Right atrium auricular region (tissue), 2 donors: ENCODE results near the gene SPON1. TPM values are rescaled to one million over a fixed set of nuclear protein-coding genes. Genes with fewer than 3 reads are reported as not detected.
"Not testable (repeated sequence)": the region's sequence is repeated elsewhere in the genome, so short reads cannot be mapped to it uniquely, and the experiment has no call there.

Source experiments
- DNase-seq: peaks from one replicate; pipeline ENCODE4 v3.0.0-alpha.2; 2019; ENCODE audit warnings: low spot score
- H3K27ac ChIP-seq, 2 donors: fragments of 200-600 bp; sonication (generic); 1 replicate in 1 of 2; 2 replicates in 1 of 2; pipeline ENCODE4 v1.5.1; 2016 to 2019
- H3K27me3 ChIP-seq, 2 donors: fragments of 200-600 bp; sonication (generic); one replicate each; pipeline versions ENCODE4 v1.5.1 to v1.6.0; 2017 to 2019
- H3K36me3 ChIP-seq: fragments of 200-600 bp; sonication (generic); one replicate; pipeline ENCODE4 v1.5.1; 2016
- H3K4me1 ChIP-seq, 2 donors: fragments of 200-600 bp; sonication (generic); one replicate each; pipeline versions ENCODE4 v1.5.1 to v1.6.0; 2017 to 2019
- H3K4me3 ChIP-seq, 2 donors: fragments of 200-600 bp; sonication (generic); 1 replicate in 1 of 2; 2 replicates in 1 of 2; pipeline ENCODE4 v1.5.1; 2017 to 2019; ENCODE audit warnings: mild to moderate bottlenecking in 1 of 2, moderate library complexity in 1 of 2
- H3K9me3 ChIP-seq, 2 donors: fragments of 200-600 bp; sonication (generic); one replicate each; pipeline ENCODE4 v1.5.1; 2019
- total RNA-seq, 2 donors: library from RNA; depleted of rRNA; stranded (reverse); fragments of >200 nt; gene quantifications; one replicate each; pipeline ENCODE4 v1.1.0, GENCODE V29; 2016
- TF ChIP-seq, protein P1 (sequence below), 2 donors: fragments of 200-600 bp; sonication (generic); IDR thresholded peaks; one replicate each; pipeline ENCODE4 v1.5.1; 2019; ENCODE audit warnings: antibody characterized with exemption in 2 of 2

The SPON1 gene
- total RNA-seq, 2 donors from 2014 or later, result 22.8 to 27.0 TPM

DNA sequence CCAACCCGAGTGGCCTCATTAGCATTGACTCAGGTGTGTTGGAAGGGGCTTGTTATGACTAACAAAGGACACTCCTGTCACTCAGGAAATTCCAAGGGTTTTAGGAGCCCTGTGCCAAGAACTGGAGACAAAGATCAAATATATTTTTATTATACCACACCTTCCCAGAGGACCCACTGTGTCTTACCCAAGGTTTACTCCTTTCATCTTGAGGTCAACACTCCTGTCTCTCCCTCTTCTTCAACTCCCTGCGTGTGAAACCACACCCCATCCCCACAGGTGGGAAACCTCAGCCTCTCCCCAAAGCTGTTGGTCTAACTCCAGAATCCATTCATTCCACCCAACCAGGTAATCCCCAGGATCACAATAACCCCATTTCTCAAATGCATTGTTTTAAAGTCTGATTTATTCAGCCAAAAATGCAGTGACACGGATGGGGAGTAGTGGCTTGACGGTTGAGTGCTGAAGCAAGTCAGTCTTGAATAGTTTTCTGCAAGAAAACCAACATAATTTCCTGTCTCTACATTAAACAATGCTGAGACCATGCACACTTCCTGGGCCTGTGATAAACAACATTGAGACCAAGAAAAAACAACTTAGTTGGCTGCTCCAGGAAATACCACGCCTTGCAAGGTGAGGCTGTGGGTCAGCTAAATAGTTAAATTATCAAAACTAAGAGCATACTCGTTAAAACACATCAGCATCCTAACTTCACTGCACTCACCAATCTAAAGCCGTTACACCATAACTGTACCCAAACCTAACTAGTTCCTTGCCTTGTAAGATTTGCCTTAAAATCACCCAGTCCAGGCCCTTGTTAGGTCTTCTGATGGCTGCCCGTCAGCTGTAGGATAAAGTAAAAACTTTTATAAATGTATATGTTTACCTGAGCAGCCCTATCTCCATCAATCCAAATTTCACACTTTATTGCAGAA lies 38.5 kb upstream of the SPON1 start:
- H3K27ac ChIP-seq, result no peak overlapping the region
- TF ChIP-seq, protein P1, sequence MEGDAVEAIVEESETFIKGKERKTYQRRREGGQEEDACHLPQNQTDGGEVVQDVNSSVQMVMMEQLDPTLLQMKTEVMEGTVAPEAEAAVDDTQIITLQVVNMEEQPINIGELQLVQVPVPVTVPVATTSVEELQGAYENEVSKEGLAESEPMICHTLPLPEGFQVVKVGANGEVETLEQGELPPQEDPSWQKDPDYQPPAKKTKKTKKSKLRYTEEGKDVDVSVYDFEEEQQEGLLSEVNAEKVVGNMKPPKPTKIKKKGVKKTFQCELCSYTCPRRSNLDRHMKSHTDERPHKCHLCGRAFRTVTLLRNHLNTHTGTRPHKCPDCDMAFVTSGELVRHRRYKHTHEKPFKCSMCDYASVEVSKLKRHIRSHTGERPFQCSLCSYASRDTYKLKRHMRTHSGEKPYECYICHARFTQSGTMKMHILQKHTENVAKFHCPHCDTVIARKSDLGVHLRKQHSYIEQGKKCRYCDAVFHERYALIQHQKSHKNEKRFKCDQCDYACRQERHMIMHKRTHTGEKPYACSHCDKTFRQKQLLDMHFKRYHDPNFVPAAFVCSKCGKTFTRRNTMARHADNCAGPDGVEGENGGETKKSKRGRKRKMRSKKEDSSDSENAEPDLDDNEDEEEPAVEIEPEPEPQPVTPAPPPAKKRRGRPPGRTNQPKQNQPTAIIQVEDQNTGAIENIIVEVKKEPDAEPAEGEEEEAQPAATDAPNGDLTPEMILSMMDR (IDR thresholded peaks at IDR 0.05), result no peak
- no peak overlapping the region for H3K4me3 ChIP-seq
- no peak for DNase-seq
- no peaks in the 10 kb centered on the region for H3K4me1 ChIP-seq
- no peaks in the 10 kb centered on the region for H3K36me3 ChIP-seq
- no peaks in the 10 kb centered on the region for H3K9me3 ChIP-seq
- no peaks in the 10 kb centered on the region for H3K27me3 ChIP-seq

DNA sequence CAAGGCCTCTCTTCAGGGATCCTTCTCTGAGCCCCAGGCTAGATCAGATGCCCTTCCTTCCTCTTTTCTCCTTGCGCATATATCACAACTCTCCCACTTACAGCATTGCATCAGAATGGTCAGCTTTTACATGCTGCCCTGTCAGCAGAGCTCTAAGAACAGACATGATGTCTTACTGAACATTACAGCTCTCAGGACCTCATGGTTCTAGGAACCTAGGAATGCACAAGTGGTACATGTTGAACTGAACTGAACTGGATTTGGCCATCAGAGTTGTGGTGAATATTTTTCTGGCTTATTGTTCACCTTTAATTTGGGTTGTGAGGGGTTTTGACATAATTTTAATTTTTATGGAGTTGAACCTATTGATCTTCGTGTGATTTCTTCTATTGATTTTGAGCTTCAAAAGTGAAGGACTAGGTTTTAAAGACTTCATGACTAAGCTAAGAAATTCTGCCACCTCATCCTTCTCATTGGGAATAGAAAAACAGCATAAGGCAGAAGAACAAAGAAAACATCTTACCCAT lies 37.7 kb upstream of the SPON1 start:
- DNase-seq, result no peak
- Histone ChIP-seq H3K27ac (no peak overlapping the region), H3K36me3 (no peaks in the 10 kb centered on the region)

DNA sequence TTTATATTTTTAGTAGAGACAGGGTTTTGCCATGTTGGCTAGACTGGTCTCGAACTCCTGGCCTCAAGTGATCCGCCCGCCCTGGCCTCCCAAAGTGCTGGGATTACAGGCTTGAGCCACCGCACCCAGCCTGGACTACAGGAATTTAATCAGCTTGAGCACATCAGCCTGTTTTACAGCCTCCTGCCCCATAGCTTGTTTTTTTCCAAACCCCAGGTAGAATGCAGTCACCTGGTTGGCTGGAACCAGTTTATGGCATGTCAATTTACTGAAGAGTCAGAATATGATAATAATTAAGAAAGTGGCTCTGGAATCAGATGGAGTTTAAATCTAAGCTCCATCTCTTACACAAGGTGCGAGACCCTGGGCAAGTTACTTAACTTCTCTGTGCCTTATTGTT lies 36.2 kb upstream of the SPON1 start:
- not testable (repeated sequence) for H3K27me3 ChIP-seq, H3K36me3 ChIP-seq, H3K27ac ChIP-seq, H3K4me3 ChIP-seq, DNase-seq, H3K9me3 ChIP-seq, H3K4me1 ChIP-seq

More for the DNA sequence above, 37.7 kb upstream of the SPON1 start:
- H3K4me3 ChIP-seq, result no peak overlapping the region
- TF ChIP-seq, protein P1 (IDR thresholded peaks at IDR 0.05), result no peak
- H3K4me1 ChIP-seq, result peaks cover 0 to 5% of the 10 kb centered on the region in 2 donors
- no peaks in the 10 kb centered on the region for H3K9me3 ChIP-seq
- H3K27me3 ChIP-seq, result no peaks in the 10 kb centered on the region

DNA sequence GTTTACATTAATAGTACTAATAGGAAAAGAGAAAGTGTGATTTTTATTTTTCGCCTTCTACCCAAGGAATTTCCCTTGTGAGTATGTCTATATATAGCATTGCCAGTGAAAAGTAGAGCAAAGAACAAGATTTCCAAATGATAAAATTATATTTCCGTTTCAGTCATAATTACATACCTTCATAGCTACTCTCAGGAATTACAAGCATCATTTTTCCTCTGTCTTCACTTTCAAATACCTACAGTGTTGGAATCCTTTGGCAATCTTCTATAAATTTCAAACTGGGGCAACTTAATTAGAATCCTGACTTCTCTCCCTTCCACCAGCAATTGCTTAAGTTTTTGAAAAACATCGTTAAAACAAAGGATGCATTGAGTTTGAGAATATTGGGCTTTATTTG lies 35.5 kb upstream of the SPON1 start:
- no peaks in the 10 kb centered on the region for H3K36me3 ChIP-seq
- TF ChIP-seq, protein P1 (IDR thresholded peaks at IDR 0.05), result no peak
- no peak overlapping the region for H3K27ac ChIP-seq
- H3K4me1 ChIP-seq, result peaks cover 0 to 5% of the 10 kb centered on the region in 2 donors
- H3K9me3 ChIP-seq, result no peaks in the 10 kb centered on the region
- no peak overlapping the region for H3K4me3 ChIP-seq
- DNase-seq, result no peak
- no peaks in the 10 kb centered on the region for H3K27me3 ChIP-seq

DNA sequence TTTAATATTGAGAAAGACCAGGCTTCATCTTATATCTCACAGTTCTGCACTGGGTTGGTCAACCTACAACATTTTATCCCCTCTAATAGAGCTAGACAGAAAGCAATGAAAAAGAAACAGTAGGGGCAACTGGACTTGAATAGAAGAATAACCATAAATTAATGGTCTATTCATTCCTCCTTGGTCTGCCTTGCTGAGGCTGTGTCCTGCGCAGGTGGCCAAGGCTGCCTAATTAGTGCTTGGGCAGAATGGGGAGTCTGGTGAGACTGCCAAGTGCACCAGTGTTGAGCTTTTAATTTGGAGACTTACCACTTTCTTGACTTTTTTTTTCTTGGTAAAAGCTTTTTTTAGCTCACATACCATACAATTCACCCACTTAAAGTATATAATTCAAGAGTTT lies 35.0 kb upstream of the SPON1 start:
- H3K27ac ChIP-seq, result no peak overlapping the region
- H3K4me1 ChIP-seq, result peaks cover 0 to 5% of the 10 kb centered on the region in 2 donors
- H3K4me3 ChIP-seq, result no peak overlapping the region
- no peaks in the 10 kb centered on the region for H3K36me3 ChIP-seq
- TF ChIP-seq, protein P1 (IDR thresholded peaks at IDR 0.05), result no peak
- H3K9me3 ChIP-seq, result no peaks in the 10 kb centered on the region
- DNase-seq, result no peak
- no peaks in the 10 kb centered on the region for H3K27me3 ChIP-seq

DNA sequence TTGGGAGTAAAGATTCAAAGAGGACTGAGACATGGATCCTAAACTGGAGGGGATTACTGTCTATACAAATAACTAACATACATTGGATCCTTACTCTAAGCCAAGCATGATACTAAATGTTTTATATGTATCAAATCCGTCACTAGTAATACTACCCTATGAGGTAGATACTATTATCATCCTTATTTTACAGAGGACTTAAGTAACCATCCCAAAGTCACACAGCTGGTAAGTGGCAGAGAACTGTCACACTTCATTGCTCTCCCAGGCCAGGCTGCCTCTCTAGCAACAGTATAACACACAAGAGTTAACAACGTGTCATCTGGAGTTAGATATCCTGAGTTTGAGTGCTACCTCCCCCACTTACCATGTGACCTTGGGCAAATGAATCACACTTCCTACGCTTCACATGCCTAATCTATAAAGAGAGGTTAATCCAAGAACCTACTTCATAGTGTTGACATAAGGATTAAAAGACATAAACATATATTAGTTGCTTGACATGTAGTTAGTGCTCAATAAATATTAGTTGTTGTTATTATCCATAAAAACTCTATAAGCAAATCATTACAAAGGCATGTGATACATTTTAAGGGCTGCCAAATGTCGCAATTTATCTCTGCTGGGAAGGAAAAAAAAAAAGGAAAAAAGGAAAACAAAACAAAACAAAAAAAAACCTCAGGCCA lies 33.8 kb upstream of the SPON1 start:
- Histone ChIP-seq H3K27me3 (no peaks in the 10 kb centered on the region), H3K4me1 (peaks cover 0 to 5% of the 10 kb centered on the region in 2 donors), H3K27ac (no peak overlapping the region), H3K36me3 (no peaks in the 10 kb centered on the region), H3K4me3 (no peak overlapping the region), H3K9me3 (no peaks in the 10 kb centered on the region)
- TF ChIP-seq, protein P1 (IDR thresholded peaks at IDR 0.05), result no peak
- DNase-seq, result no peak
